NCI-H510A (cell line): ENCODE results near the gene ARL1.
"Not testable (repeated sequence)": the region's sequence is repeated elsewhere in the genome, so short reads cannot be mapped to it uniquely, and the experiment has no call there.

Source experiments
- DNase-seq: peaks from one replicate; lab custom pipeline; 2025; lab: John Stamatoyannopoulos, UW

Gene ARL1

GRCh38 chr12:101407436-101408345 lies at the start of gene ARL1:
Gene ARL1, minus strand, starts transcription at chr12:101407772. Its CDS starts 127 bp downstream, at chr12:101407645.
- DNase-seq = peak; percentile 74

- DNase-seq = no peak
Observed at GRCh38 chr12:101455685-101456084, 48.1 kb upstream of the ARL1 start.

- no peak for DNase-seq
Observed at GRCh38 chr12:101441461-101442224, 34.1 kb upstream of the ARL1 start.

GRCh38 chr12:101439236-101439635 lies 31.7 kb upstream of the ARL1 start:
- no peak for DNase-seq

- no peak for DNase-seq
Observed at GRCh38 chr12:101436136-101436535, 28.6 kb upstream of the ARL1 start.

GRCh38 chr12:101430456-101430855 lies 22.9 kb upstream of the ARL1 start:
- DNase-seq = no peak

- no peak for DNase-seq
Observed at GRCh38 chr12:101424620-101425019, 17.0 kb upstream of the ARL1 start.

GRCh38 chr12:101422066-101422465 lies 14.5 kb upstream of the ARL1 start:
- not testable (repeated sequence) for DNase-seq

- no peak for DNase-seq
Observed at GRCh38 chr12:101415228-101415627, 7.7 kb upstream of the ARL1 start.

GRCh38 chr12:101414533-101415119 lies 7.1 kb upstream of the ARL1 start:
- peak; percentile 16 for DNase-seq

GRCh38 chr12:101410169-101410568 lies 2.6 kb upstream of the ARL1 start:
- DNase-seq = not testable (repeated sequence)

- peak; percentile 16 for DNase-seq
Observed at GRCh38 chr12:101407049-101407435, 530 bp downstream of the ARL1 start.

GRCh38 chr12:101391181-101391580 lies 16.4 kb downstream of the ARL1 start:
- not testable (repeated sequence) for DNase-seq

- DNase-seq = no peak
Observed at GRCh38 chr12:101379149-101379548, 28.4 kb downstream of the ARL1 start.

- DNase-seq = no peak
Observed at GRCh38 chr12:101375573-101375972, 32.0 kb downstream of the ARL1 start.

- DNase-seq = no peak
Observed at GRCh38 chr12:101372431-101372830, 35.1 kb downstream of the ARL1 start.

- no peak for DNase-seq
Observed at GRCh38 chr12:101368016-101368415, 39.6 kb downstream of the ARL1 start.

GRCh38 chr12:101361455-101361854 lies 46.1 kb downstream of the ARL1 start:
- DNase-seq = no peak

- no peak for DNase-seq
Observed at GRCh38 chr12:101356794-101357193, 50.8 kb downstream of the ARL1 start.

GRCh38 chr12:101351682-101352081 lies 55.9 kb downstream of the ARL1 start:
- no peak for DNase-seq

GRCh38 chr12:101343893-101344292 lies 63.7 kb downstream of the ARL1 start:
- DNase-seq = no peak
